ENCODE measurements around the gene NPFFR1. TPM values are rescaled to one million over a fixed set of nuclear protein-coding genes. Genes with fewer than 3 reads are reported as not detected.

Gene NPFFR1
- total RNA-seq, 1 experiment from 2014 or later: not detected

DNA sequence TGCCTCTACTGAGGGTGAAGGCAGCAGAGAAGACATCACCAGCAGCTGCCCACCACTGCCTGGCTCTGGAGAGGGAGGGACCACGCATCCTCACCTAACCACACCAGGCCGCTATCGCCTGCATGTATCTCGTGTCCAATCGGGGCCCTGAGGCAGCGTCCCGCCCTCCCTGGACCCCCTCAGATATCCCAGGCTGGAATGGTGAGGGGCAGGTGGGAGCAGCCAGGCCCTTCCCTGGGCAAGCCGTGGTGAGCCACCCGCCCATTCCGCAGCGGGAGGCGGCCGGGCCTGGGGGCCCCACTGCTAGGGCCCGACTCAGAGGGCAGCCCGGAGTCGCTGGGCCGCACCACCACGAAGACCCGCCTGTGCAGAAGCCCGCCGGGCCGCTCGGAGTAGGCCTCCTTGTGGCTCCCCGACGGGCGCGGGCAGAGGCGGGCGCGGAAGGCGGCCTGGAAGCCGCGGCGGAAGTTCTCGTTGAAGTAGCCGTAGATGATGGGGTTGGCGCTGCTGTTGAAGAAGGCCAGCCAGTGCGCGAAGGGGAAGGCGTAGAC lies 29.0 kb downstream of the NPFFR1 start:
- H3K4me3 Mint-ChIP-seq: no peak overlapping the region
- H3K4me1 Mint-ChIP-seq: peaks cover 6 to 9% of the 10 kb centered on the region in 2 experiments
- no CpG with 5 or more reads among the region's 40 CpGs for WGBS (ENCODE audit: extremely low coverage, insufficient read length, low lambda C conversion rate)

More for the DNA sequence above, 29.0 kb downstream of the NPFFR1 start:
- Histone ChIP-seq H2BK120ac (ENCODE audit: low read depth, low read length, poor library complexity, severe bottlenecking) (no peak overlapping the region), H3K27ac (ENCODE audit: insufficient read length, low read depth, low read length) (no peak overlapping the region), H3K4ac (ENCODE audit: low read depth, low read length) (no peak overlapping the region), H3K79me2 (ENCODE audit: insufficient read depth, low read length) (no peaks in the 10 kb centered on the region), H2AK5ac (ENCODE audit: insufficient read length, low read length) (no peak overlapping the region), H3T11ph (ENCODE audit: low read length) (no peak overlapping the region), H3K56ac (ENCODE audit: insufficient read length, low read depth, low read length) (no peak overlapping the region), H3K9ac (ENCODE audit: extremely low read depth, insufficient read length, low read length) (no peak overlapping the region), H3K27me3 (ENCODE audit: insufficient read depth, low read length) (no peaks in the 10 kb centered on the region), H4K20me1 (ENCODE audit: control insufficient read depth, insufficient read depth, insufficient read length) (no peaks in the 10 kb centered on the region), H3K4me2 (ENCODE audit: insufficient read depth, insufficient read length, low read length) (no peak overlapping the region), H2AFZ (ENCODE audit: low read length) (no peak overlapping the region), H3K18ac (ENCODE audit: insufficient read length, low read depth, low read length) (no peak overlapping the region), H3K4me1 (ENCODE audit: insufficient read depth, low read length) (no peaks in the 10 kb centered on the region), H3K23me2 (ENCODE audit: insufficient read length, low read depth, low read length, poor library complexity, severe bottlenecking) (no peaks in the 10 kb centered on the region), H3K14ac (ENCODE audit: insufficient read depth, low read length) (no peak overlapping the region), H2BK5ac (ENCODE audit: insufficient read length, low read length) (no peak overlapping the region), H3K9me3 (ENCODE audit: control insufficient read depth, low read depth, low read length) (no peaks in the 10 kb centered on the region), H2BK15ac (ENCODE audit: low read depth, low read length) (no peak overlapping the region), H2BK20ac (ENCODE audit: low read depth, low read length, poor library complexity, severe bottlenecking) (no peak overlapping the region), H2BK12ac (ENCODE audit: insufficient read length, low read depth, low read length) (no peak overlapping the region), H4K5ac (ENCODE audit: insufficient read length, low read depth, low read length) (no peak overlapping the region), H4K8ac (replicated peaks; ENCODE audit: insufficient read length, low read depth, low read length) (no peak overlapping the region), H4K91ac (ENCODE audit: insufficient read length, low read depth, low read length) (no peak overlapping the region), H3K79me1 (ENCODE audit: insufficient read depth, low read depth, low read length, poor library complexity, severe bottlenecking) (no peaks in the 10 kb centered on the region), H3K23ac (ENCODE audit: insufficient read length, low read depth, low read length) (no peak overlapping the region)
- DNase-seq: no peak
- TF ChIP-seq, protein P1, sequence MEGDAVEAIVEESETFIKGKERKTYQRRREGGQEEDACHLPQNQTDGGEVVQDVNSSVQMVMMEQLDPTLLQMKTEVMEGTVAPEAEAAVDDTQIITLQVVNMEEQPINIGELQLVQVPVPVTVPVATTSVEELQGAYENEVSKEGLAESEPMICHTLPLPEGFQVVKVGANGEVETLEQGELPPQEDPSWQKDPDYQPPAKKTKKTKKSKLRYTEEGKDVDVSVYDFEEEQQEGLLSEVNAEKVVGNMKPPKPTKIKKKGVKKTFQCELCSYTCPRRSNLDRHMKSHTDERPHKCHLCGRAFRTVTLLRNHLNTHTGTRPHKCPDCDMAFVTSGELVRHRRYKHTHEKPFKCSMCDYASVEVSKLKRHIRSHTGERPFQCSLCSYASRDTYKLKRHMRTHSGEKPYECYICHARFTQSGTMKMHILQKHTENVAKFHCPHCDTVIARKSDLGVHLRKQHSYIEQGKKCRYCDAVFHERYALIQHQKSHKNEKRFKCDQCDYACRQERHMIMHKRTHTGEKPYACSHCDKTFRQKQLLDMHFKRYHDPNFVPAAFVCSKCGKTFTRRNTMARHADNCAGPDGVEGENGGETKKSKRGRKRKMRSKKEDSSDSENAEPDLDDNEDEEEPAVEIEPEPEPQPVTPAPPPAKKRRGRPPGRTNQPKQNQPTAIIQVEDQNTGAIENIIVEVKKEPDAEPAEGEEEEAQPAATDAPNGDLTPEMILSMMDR (conservative IDR thresholded peaks at IDR 0.05): no peak
- peaks cover 2% of the 10 kb centered on the region for H3K27me3 Mint-ChIP-seq (ENCODE audit: low read depth)
- no peaks in the 10 kb centered on the region; a peak in 1 of 5 replicates for H3K9me3 Mint-ChIP-seq
- H3K36me3 Mint-ChIP-seq (ENCODE audit: insufficient read depth in 1 of 3, low read depth in 3 of 3): no peaks in the 10 kb centered on the region
- H3K27ac Mint-ChIP-seq: no peak overlapping the region
